Nephron progenitor cell (in vitro differentiated cells): ENCODE data around the gene LAGE3.

Experiments used
- DNase-seq: peaks from one replicate; pipeline ENCODE4 v3.0.0; 2021
- H3K27ac Mint-ChIP-seq: 2 replicates; pipeline ENCODE4 v1.8.0; 2021; ENCODE audit warnings: mild to moderate bottlenecking, moderate library complexity, mixed read lengths
- H3K27me3 Mint-ChIP-seq: 2 replicates; pipeline ENCODE4 v1.8.0; 2021; ENCODE audit warnings: mild to moderate bottlenecking, low read depth, mixed read lengths; ENCODE audit not compliant: poor library complexity
- H3K36me3 Mint-ChIP-seq: 2 replicates; pipeline ENCODE4 v1.8.0; 2021; ENCODE audit warnings: low read depth, mixed read lengths
- H3K4me1 Mint-ChIP-seq: 2 replicates; pipeline ENCODE4 v1.8.0; 2021; ENCODE audit warnings: mixed read lengths
- H3K4me3 Mint-ChIP-seq: 2 replicates; pipeline ENCODE4 v1.8.0; 2021; ENCODE audit warnings: mild to moderate bottlenecking, moderate library complexity, mixed read lengths
- H3K9me3 Mint-ChIP-seq: 2 replicates; pipeline ENCODE4 v1.8.0; 2021; ENCODE audit warnings: mild to moderate bottlenecking, moderate library complexity, mixed read lengths
- CTCF ChIP-seq: fragments of 200-600 bp; sonication (generic); IDR thresholded peaks from 2 replicates; pipeline ENCODE4 v1.5.0; 2021; ENCODE audit warnings: antibody characterized with exemption

The LAGE3 gene

GRCh38 chrX:154472685-154473632 lies 6.1 kb downstream of the LAGE3 start:
- Mint-ChIP-seq H3K4me3 (no peak overlapping the region), H3K4me1 (peaks cover 11% of the 10 kb centered on the region), H3K27ac (peak overlapping the region; percentile 58), H3K9me3 (peaks cover 54% of the 10 kb centered on the region), H3K36me3 (peaks cover 20% of the 10 kb centered on the region), H3K27me3 (no peaks in the 10 kb centered on the region)
- no peak for TF ChIP-seq CTCF
- no peak for DNase-seq

GRCh38 chrX:154471839-154472684 lies 7.0 kb downstream of the LAGE3 start:
- Mint-ChIP-seq H3K9me3 (peaks cover 45% of the 10 kb centered on the region), H3K27me3 (no peaks in the 10 kb centered on the region), H3K4me1 (peaks cover 7% of the 10 kb centered on the region), H3K4me3 (no peak overlapping the region), H3K36me3 (peaks cover 20% of the 10 kb centered on the region), H3K27ac (no peak overlapping the region)
- TF ChIP-seq CTCF, result no peak
- DNase-seq, result no peak

GRCh38 chrX:154470914-154471568 lies 8.0 kb downstream of the LAGE3 start:
- Mint-ChIP-seq H3K36me3 (peaks cover 20% of the 10 kb centered on the region), H3K4me3 (no peak overlapping the region), H3K9me3 (peaks cover 37% of the 10 kb centered on the region), H3K27ac (no peak overlapping the region), H3K4me1 (no peaks in the 10 kb centered on the region), H3K27me3 (no peaks in the 10 kb centered on the region)
- TF ChIP-seq CTCF, result no peak
- no peak for DNase-seq

GRCh38 chrX:154470434-154470833 lies 8.6 kb downstream of the LAGE3 start:
- TF ChIP-seq CTCF, result no peak
- no peaks in the 10 kb centered on the region for H3K4me1 Mint-ChIP-seq
- no peak overlapping the region for H3K4me3 Mint-ChIP-seq
- H3K27ac Mint-ChIP-seq, result no peak overlapping the region
- peaks cover 16% of the 10 kb centered on the region for H3K36me3 Mint-ChIP-seq
- H3K9me3 Mint-ChIP-seq, result peaks cover 36% of the 10 kb centered on the region
- H3K27me3 Mint-ChIP-seq, result no peaks in the 10 kb centered on the region
- no peak for DNase-seq

GRCh38 chrX:154469880-154470279 lies 9.2 kb downstream of the LAGE3 start:
- no peak overlapping the region for H3K27ac Mint-ChIP-seq
- H3K36me3 Mint-ChIP-seq, result peaks cover 13% of the 10 kb centered on the region
- H3K27me3 Mint-ChIP-seq, result no peaks in the 10 kb centered on the region
- DNase-seq, result no peak
- peaks cover 38% of the 10 kb centered on the region for H3K9me3 Mint-ChIP-seq
- no peaks in the 10 kb centered on the region for H3K4me1 Mint-ChIP-seq
- H3K4me3 Mint-ChIP-seq, result no peak overlapping the region
- TF ChIP-seq CTCF, result no peak
